ENCODE data around the gene SIRT7. TPM values are rescaled to one million over a fixed set of nuclear protein-coding genes. Genes with fewer than 3 reads are reported as not detected.

The SIRT7 gene
- total and polyA plus RNA-seq, 12 donors, result 4.2 to 49.8 (median 14.6) TPM

DNA sequence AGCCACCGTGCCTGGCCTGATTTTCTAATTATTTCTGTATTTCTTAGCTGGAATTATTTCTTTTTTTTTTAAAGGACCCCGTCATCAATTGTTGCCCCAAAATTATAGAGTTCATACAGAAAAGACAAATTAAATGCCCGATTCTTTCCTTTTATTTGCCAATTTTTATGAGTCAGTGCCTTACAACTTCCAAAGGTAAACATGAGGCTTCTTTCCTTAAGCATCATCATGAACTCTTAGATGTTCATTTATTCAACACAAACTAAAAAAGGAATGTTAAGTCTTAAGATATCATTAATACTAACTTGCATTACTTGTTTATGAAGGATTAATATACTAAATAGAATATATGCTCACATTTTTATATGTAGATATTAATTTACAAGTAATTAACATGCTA lies 39.7 kb downstream of the SIRT7 start:
- intact Hi-C loops (cut with DNase I), result no loop called here
- H3K36me3 ChIP-seq (replicated peaks in 1 of 2), result peaks cover 0 to 7% of the 10 kb centered on the region in 2 donors
- H3K9me3 ChIP-seq (replicated peaks in 1 of 3), result no peaks in the 10 kb centered on the region
- H3K27me3 ChIP-seq, result no peaks in the 10 kb centered on the region
- H3K4me1 ChIP-seq (replicated peaks in 1 of 2), result no peaks in the 10 kb centered on the region
- no peak for DNase-seq
- TF ChIP-seq, protein P1, sequence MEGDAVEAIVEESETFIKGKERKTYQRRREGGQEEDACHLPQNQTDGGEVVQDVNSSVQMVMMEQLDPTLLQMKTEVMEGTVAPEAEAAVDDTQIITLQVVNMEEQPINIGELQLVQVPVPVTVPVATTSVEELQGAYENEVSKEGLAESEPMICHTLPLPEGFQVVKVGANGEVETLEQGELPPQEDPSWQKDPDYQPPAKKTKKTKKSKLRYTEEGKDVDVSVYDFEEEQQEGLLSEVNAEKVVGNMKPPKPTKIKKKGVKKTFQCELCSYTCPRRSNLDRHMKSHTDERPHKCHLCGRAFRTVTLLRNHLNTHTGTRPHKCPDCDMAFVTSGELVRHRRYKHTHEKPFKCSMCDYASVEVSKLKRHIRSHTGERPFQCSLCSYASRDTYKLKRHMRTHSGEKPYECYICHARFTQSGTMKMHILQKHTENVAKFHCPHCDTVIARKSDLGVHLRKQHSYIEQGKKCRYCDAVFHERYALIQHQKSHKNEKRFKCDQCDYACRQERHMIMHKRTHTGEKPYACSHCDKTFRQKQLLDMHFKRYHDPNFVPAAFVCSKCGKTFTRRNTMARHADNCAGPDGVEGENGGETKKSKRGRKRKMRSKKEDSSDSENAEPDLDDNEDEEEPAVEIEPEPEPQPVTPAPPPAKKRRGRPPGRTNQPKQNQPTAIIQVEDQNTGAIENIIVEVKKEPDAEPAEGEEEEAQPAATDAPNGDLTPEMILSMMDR (IDR thresholded peaks at IDR 0.05), result no peak
- no peak for TF ChIP-seq POLR2A (IDR thresholded peaks at IDR 0.05)
- 86 to 96% (median 94%) methylated on average over 3 of the region's 3 CpGs for WGBS, 4 donors
- no peak overlapping the region for H3K27ac ChIP-seq
- no peak overlapping the region for H3K4me3 ChIP-seq

DNA sequence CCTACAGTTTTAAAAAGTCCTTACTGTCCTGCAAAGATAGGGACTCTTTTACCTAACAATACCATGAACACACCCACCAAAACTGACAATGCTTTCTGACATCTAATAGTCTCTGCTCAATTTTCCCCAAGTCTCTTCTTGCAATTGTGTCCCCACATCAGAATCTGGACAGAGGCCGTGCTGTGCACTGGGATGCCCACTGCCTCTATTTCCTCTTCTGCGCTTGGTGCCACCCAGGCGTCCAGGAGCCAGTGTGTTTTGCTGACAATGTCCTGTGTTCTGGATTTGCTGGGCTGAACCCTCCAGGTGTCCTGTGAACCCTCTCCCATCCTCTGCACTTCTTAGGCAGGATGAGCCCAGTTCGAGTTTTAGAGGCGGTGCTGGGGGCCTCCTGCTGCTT lies 40.4 kb downstream of the SIRT7 start:
- no peak overlapping the region for H3K4me3 ChIP-seq
- 88 to 98% (median 95%) methylated on average over 5 of the region's 5 CpGs for WGBS, 4 donors
- no peaks in the 10 kb centered on the region for H3K27me3 ChIP-seq
- peaks cover 0 to 7% of the 10 kb centered on the region in 2 donors for H3K36me3 ChIP-seq (replicated peaks in 1 of 2)
- TF ChIP-seq, protein P1 (IDR thresholded peaks at IDR 0.05), result no peak
- no peak for TF ChIP-seq POLR2A (IDR thresholded peaks at IDR 0.05)
- H3K4me1 ChIP-seq (replicated peaks in 1 of 2), result peaks cover 0 to 4% of the 10 kb centered on the region in 2 donors
- no peaks in the 10 kb centered on the region for H3K9me3 ChIP-seq (replicated peaks in 1 of 3)
- intact Hi-C loops (cut with DNase I), result no loop called here
- H3K27ac ChIP-seq, result no peak overlapping the region
- DNase-seq, result no peak

DNA sequence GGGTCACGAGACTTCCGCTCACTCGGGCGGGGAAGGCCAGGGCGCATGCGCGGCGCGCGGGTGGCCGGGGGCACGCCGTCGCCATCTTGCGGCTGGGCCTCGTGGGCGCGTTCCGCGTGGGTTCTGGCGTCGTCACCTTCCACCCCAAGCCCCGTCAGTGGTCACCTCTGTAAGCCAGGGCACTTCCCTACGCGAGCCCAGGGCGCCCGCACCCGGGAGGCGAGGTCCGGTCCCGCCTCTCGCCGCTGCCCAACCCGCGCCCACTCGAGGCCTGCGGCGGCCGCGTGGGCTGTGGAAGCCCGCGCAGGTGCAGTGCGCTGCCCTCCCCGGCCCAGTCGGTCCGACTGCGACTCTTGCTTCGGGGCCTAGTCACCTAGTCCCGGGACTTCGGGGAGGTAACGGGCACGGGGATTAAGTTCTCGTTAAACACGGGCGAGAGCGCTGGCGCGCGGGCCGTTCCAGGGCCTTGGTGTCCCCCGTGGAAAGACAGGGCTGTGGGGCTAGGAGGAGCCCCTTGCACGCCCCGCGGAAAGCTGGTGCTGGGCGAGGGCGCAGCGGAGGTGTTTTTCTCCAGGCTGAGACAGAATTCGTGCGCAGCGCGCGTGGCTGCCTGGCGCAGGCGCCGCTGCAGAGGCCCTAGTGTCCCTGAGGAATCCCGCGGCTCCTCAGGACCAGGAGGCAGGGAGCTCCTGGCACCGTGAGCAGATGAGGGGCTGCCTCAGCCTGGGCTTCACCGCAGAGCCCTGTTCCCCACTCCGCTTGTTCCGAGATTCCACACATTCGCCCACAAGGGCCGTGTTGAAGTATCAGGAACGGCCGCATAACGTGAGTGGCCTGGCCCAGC lies 46.4 kb downstream of the SIRT7 start:
- 0 to 1% (median 1%) methylated on average over 13 to 86 of the region's 86 CpGs for WGBS, 4 donors
- TF ChIP-seq, protein P1 (IDR thresholded peaks at IDR 0.05), result peak in 2 of 6 experiments; percentile 35 to 46
- TF ChIP-seq POLR2A (IDR thresholded peaks at IDR 0.05), result peak; percentile 88 to 91
- peak; percentile 52 to 97 (median 96) for DNase-seq
- Histone ChIP-seq H3K4me3 (peak overlapping the region; percentile 41 to 85 (median 65)), H3K9me3 (replicated peaks in 1 of 3) (no peaks in the 10 kb centered on the region), H3K27ac (peak overlapping the region; percentile 92 to 100 (median 99)), H3K4me1 (replicated peaks in 1 of 2) (peaks cover 25 to 46% of the 10 kb centered on the region in 2 donors), H3K27me3 (no peaks in the 10 kb centered on the region), H3K36me3 (replicated peaks in 1 of 2) (peaks cover 0 to 25% of the 10 kb centered on the region in 2 donors)
- intact Hi-C loops (cut with DNase I), result no loop called here

DNA sequence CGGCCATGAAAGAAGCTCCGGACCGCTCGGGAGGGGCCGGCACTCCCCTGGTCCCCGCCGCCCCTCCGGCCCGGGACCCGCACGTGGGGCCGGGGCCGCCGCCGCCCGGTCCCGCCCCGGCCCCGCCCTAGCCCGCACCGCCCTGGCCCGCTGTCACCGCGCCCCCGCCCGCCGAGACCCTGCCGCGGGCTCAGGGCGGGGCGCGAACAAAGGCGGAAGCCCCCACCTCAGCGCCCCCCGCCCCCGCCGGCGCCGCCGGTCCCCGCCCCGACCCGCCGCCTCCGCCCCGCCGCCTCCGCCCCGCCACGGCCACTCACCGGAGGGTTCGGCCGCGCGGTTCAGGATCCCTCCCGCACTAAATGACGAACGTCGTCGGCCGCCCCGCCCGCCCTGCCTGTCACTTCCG lies 47.0 kb downstream of the SIRT7 start, which contains the start of gene ARHGDIA:
TSS of gene ARHGDIA (minus strand) at position 357 of the 406 bp plus-strand sequence. CDS start 1,407 bp downstream, outside the sequence.
- peak within 1 kb of the TSS; percentile 92 to 100 (median 99) for H3K27ac ChIP-seq
- H3K27me3 ChIP-seq, result no peaks in the 10 kb centered on the region
- peak within 1 kb of the TSS; percentile 50 to 85 (median 65) for H3K4me3 ChIP-seq
- peak in 3 of 7 donors; percentile 29 to 95 (median 94) for DNase-seq
- peaks cover 25 to 46% of the 10 kb centered on the region in 2 donors for H3K4me1 ChIP-seq (replicated peaks in 1 of 2)
- intact Hi-C loops (cut with DNase I), result no loop called here
- H3K9me3 ChIP-seq (replicated peaks in 1 of 3), result no peaks in the 10 kb centered on the region
- H3K36me3 ChIP-seq (replicated peaks in 1 of 2), result peaks cover 0 to 25% of the 10 kb centered on the region in 2 donors
- TF ChIP-seq POLR2A (IDR thresholded peaks at IDR 0.05), result no peak
- TF ChIP-seq, protein P1 (IDR thresholded peaks at IDR 0.05), result no peak
- 0 to 2% methylated on average over 46 to 59 of the region's 64 CpGs; no CpG with 5 or more reads in 2 of the 4 donors for whole genome bisulfite sequencing, 4 donors

Measured in adrenal gland (tissue), 12 donors.